H1 (cell line): ENCODE measurements around the gene MAGT1. TPM values are rescaled to one million over a fixed set of nuclear protein-coding genes. Genes with fewer than 3 reads are reported as not detected.

Source experiments
- ASH2L ChIP-seq: fragments of 200-600, 300-600 bp; sonication (generic); IDR thresholded peaks from one replicate; pipeline ENCODE4 v1.7.1; 2017; ENCODE audit warnings: low read length
- CEBPB ChIP-seq: IDR thresholded peaks from 2 replicates; pipeline ENCODE4 v1.6.1; 2012; ENCODE audit warnings: low read depth, low read length
- CHD7 ChIP-seq: fragments of 300-600 bp; sonication (generic); IDR thresholded peaks from 2 replicates; pipeline ENCODE4 v1.7.1; 2012; ENCODE audit warnings: low read length, moderate library complexity, mild to moderate bottlenecking, inconsistent platforms; ENCODE audit not compliant: insufficient replicate concordance
- E2F6 ChIP-seq: IDR thresholded peaks from 2 replicates; pipeline ENCODE4 v1.6.1; 2012; ENCODE audit warnings: inconsistent platforms
- HDAC2 ChIP-seq, 2 experiments: fragments of 300-600 bp in 1 of 2; sonication (generic) in 1 of 2; IDR thresholded peaks; 2 replicates each; pipeline ENCODE4 v1.6.1; 2011 to 2012; ENCODE audit warnings: low read depth in 2 of 2, low read length in 2 of 2, mild to moderate bottlenecking in 2 of 2, moderate library complexity in 2 of 2, borderline replicate concordance in 1 of 2, inconsistent platforms in 1 of 2
- NANOG ChIP-seq: IDR thresholded peaks from 2 replicates; pipeline ENCODE4 v1.6.1; 2011; ENCODE audit warnings: low read length, low read depth, mild to moderate bottlenecking, inconsistent platforms; ENCODE audit not compliant: insufficient read depth, poor library complexity, severe bottlenecking
- RAD21 ChIP-seq, 2 experiments: IDR thresholded peaks in 1 of 2; conservative IDR thresholded peaks in 1 of 2; 2 replicates each; pipeline ENCODE4 v1.6.1; 2011; ENCODE audit warnings: low read depth in 2 of 2, low read length in 2 of 2, improper control_type of control experiment in 1 of 2, inconsistent platforms in 1 of 2, mild to moderate bottlenecking in 1 of 2, moderate library complexity in 1 of 2
- YY1 ChIP-seq: IDR thresholded peaks from 2 replicates; pipeline ENCODE4 v1.6.1; 2011; ENCODE audit warnings: low read depth, mild to moderate bottlenecking, low read length
- polyA plus RNA-seq, 7 experiments: library from polyadenylated mRNA; depleted of rRNA in 3 of 7; stranded (reverse) in 5 of 7; unstranded in 2 of 7; fragments of >200 nt in 5 of 7; fragments of 200-250 nt in 2 of 7; gene quantifications; 1 replicate in 5 of 7; 2 replicates in 1 of 7; 4 replicates in 1 of 7; pipeline versions ENCODE4 v1.2.1 to v1.2.3, GENCODE V29; 2011 to 2013; ENCODE audit warnings: missing spikeins in 2 of 7, mixed read lengths in 2 of 7
- total RNA-seq: library from RNA; stranded (reverse); fragmentation: NEBNext Ultra II Directional; extraction: Animal tissue kit (Norgen Biotek cat#: 25700); gene quantifications from 2 replicates; pipeline ENCODE4 v1.2.1, GENCODE V29; 2021

The MAGT1 gene
- total and polyA plus RNA-seq, 2 of the 8 experiments (the other 6 are each of a cell fraction or from before 2014, with no cell fraction given) = 14.4 to 47.6 TPM

GRCh38 chrX:77785486-77786364 is 109.5 kb downstream of the MAGT1 start, which contains the start of gene ATRX (continued):
- TF ChIP-seq ASH2L (peak; percentile 60), CEBPB (no peak), NANOG (no peak), RAD21 (IDR thresholded peaks at IDR 0.05 in 1 of 2, conservative IDR thresholded peaks at IDR 0.05 in 1 of 2; ENCODE audit: low read depth in 2 of 2, low read length in 2 of 2) (no peak), YY1 (peak; percentile 96), CHD7 (no peak), HDAC2 (IDR thresholded peaks at IDR 0.05; ENCODE audit: borderline replicate concordance in 1 of 2, low read depth in 2 of 2, low read length in 2 of 2) (no peak), E2F6 (no peak)
